B cell (primary cell): ENCODE results near the gene LIN9.

Experiments
- EZH2 ChIP-seq: IDR thresholded peaks from 2 replicates; pipeline ENCODE4 v1.6.1; 2012; ENCODE audit warnings: borderline replicate concordance, low read depth, mild to moderate bottlenecking, moderate library complexity, low read length; ENCODE audit not compliant: insufficient read depth, poor library complexity, severe bottlenecking
- TF ChIP-seq, protein P1 (sequence below): fragments of 200-600 bp; IDR thresholded peaks from one replicate; pipeline ENCODE4 v1.8.0; 2022; ENCODE audit warnings: antibody characterized with exemption, mild to moderate bottlenecking

DNA sequence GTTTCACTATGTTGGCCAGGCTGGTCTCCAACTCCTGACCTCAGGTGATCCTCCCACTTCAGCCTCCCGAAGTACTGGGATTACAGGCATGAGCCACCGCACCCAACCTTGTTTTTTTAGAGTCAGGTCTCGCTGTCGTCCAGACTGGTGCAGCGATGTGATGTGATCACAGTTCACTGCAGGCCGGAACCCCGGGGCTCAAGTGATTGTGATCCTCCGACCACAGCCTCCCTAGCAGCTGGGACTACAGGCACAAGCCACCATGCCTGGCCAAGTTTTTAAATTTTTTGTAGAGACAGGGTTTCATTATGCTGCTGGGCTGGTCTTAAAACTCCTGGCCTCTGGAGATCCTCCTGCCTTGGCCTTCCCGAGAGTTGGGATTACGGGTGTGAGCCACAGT, 46.1 kb upstream of the LIN9 start:
- TF ChIP-seq, protein P1, sequence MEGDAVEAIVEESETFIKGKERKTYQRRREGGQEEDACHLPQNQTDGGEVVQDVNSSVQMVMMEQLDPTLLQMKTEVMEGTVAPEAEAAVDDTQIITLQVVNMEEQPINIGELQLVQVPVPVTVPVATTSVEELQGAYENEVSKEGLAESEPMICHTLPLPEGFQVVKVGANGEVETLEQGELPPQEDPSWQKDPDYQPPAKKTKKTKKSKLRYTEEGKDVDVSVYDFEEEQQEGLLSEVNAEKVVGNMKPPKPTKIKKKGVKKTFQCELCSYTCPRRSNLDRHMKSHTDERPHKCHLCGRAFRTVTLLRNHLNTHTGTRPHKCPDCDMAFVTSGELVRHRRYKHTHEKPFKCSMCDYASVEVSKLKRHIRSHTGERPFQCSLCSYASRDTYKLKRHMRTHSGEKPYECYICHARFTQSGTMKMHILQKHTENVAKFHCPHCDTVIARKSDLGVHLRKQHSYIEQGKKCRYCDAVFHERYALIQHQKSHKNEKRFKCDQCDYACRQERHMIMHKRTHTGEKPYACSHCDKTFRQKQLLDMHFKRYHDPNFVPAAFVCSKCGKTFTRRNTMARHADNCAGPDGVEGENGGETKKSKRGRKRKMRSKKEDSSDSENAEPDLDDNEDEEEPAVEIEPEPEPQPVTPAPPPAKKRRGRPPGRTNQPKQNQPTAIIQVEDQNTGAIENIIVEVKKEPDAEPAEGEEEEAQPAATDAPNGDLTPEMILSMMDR, result no peak
- no peak for TF ChIP-seq EZH2
